AG09309 (cell line): Measurements from ENCODE around the gene UPF2.

Source experiments
- DNase-seq: peaks from one replicate; pipeline ENCODE4 v3.0.0-alpha.2; 2010; ENCODE audit warnings: low read depth
- H3K4me3 ChIP-seq: 2 replicates; pipeline ENCODE4 v1.5.1; 2011; ENCODE audit warnings: mild to moderate bottlenecking, low read depth, low read length, moderate library complexity; ENCODE audit not compliant: control insufficient read depth
- TF ChIP-seq, protein P1 (sequence below): IDR thresholded peaks from 2 replicates; pipeline ENCODE4 v1.5.1; 2011; ENCODE audit warnings: mild to moderate bottlenecking, low read depth, low read length, inconsistent platforms; ENCODE audit not compliant: insufficient read depth, control insufficient read depth; ENCODE audit errors: missing control alignments

The UPF2 gene

DNA sequence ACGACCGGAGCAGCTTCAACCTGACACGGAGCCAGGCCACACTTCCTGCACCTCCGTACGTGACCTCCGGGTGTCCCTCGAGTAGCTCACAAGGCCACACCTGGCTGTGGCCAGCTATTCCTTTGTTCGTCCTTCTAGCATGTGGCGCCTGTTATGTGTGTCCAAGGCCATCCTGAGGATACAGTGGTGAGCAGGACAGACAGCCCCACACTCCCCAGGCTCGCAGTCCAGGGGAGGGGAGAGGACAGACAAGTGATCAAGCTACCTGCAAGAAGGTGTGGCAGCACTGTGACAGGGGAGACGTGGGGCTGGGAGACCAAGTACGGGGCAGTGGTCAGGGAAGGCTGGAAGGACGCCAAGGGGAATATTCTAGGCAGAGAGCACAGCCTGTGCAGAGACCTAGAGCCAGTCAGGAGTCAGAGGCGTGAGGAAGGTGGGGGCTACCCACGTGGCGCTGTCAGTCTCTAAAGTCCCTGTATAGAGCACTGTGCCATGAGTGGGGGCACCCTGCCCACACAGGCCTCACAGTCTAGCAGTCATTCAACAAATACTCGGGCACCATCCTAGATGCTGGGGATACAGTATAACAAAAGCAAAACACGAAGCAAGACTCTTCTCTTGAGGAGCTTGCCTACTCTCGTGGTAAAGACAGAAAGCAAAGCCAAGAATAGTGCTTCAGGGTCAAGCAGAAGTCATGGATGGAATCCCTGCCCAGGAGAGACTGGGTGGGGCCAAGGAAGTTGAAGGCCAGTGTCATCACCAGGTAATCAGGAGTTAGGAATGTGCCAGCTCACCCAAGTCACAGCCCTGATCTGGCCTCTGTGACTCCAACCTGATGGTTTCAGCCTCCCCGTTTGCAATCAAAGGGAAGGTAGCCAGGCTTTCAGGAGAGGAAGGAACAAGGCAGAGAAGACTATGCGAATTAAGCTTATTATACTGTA, 160.9 kb downstream of the UPF2 start:
- DNase-seq: no peak
- TF ChIP-seq, protein P1, sequence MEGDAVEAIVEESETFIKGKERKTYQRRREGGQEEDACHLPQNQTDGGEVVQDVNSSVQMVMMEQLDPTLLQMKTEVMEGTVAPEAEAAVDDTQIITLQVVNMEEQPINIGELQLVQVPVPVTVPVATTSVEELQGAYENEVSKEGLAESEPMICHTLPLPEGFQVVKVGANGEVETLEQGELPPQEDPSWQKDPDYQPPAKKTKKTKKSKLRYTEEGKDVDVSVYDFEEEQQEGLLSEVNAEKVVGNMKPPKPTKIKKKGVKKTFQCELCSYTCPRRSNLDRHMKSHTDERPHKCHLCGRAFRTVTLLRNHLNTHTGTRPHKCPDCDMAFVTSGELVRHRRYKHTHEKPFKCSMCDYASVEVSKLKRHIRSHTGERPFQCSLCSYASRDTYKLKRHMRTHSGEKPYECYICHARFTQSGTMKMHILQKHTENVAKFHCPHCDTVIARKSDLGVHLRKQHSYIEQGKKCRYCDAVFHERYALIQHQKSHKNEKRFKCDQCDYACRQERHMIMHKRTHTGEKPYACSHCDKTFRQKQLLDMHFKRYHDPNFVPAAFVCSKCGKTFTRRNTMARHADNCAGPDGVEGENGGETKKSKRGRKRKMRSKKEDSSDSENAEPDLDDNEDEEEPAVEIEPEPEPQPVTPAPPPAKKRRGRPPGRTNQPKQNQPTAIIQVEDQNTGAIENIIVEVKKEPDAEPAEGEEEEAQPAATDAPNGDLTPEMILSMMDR: no peak
- no peak overlapping the region for H3K4me3 ChIP-seq

DNA sequence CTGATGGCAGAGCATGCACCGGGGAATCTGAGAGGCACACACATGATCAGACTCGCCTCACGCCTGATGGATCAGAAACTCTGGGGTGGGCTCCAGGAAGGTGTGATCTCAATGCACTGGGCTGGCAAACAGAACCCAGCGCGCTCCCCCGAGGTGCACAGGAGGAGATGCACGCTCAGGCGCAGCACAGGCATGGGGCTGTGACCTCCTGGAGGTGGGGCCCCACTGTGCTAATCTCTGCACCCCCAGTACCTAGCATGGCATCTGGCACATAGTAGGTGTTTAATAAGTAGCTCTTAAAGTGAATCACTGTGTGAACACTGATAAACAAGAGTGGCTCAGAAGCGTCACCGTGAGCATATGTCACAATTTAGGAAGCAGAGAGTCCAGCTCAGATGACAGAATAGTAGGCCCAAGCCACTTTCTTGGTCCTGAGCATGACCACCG, 161.6 kb downstream of the UPF2 start:
- DNase-seq: no peak
- TF ChIP-seq, protein P1: no peak
- no peak overlapping the region for H3K4me3 ChIP-seq

DNA sequence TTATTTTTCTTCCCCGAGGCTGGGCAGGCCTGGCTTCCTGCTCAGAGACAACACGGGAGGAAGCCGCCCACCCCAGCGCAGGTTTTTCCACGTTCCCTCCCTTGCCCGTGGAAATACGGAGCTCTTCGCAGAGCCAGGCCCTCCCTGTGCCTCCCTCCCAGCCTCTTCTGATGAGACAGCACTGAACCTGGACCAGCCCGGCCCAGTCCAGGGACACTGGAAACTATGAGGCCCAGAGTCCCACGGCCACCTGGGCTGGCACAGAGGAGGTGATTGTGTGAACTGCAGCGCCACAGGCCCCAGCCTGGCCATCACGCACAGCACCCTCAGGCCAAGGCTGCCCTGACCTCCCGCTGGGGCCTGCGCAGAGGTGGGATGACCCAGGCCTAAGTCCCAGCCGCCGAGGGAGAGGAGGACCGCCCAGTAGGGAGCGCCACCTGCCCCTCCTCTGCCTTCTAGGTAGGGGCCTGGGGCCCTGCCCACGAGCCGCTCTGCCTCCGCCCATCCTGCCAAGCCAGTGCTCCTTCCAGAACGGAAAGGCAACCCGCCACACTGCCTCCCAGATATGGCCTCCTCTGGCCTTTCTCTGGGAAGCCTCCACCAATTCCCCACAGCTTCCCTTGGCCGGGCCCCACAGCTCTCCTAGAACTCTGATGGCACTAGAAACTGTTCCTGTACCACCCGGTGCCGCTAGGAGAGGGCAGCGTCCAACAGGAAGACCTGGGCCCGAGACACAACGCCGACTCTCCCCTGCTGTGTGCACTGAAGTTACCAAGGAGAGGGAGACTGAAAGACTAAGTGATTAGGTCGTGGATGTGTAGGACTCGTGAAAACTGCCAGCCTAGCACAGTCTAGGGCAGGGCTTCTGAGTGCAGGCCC, 162.2 kb downstream of the UPF2 start:
- DNase-seq: no peak
- TF ChIP-seq, protein P1: no peak
- no peak overlapping the region for H3K4me3 ChIP-seq

DNA sequence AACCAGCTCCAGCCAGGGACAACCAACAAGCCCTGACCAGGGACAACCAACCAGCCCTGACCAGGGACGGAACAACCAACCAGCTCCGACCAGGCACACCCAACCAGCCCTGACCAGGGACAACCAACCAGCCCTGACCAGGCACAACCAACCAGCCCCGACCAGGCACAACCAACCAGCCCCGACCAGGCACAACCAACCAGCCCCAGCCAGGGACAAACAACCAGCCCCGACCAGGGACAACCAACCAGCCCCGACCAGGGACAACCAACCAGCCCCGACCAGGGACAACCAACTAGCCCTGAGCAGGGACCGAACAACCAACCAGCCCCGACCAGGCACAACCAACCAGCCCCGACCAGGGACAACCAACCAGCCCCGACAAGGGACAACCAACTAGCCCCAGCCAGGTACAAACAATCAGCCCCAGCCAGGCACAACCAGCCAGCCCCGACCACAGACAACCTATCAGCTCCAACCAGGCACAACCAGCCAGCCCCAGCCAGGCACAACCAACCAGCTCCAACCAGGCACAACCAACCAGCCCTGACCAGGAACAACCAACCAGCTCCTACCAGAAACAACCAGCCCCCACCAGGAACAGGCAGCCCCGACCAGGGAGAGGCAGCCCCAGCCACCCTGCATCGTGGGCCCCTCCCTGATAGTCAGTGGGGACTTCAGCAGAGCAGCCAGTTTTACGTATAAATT, 163.1 kb downstream of the UPF2 start:
- TF ChIP-seq, protein P1: no peak
- H3K4me3 ChIP-seq: no peak overlapping the region
- DNase-seq: no peak

DNA sequence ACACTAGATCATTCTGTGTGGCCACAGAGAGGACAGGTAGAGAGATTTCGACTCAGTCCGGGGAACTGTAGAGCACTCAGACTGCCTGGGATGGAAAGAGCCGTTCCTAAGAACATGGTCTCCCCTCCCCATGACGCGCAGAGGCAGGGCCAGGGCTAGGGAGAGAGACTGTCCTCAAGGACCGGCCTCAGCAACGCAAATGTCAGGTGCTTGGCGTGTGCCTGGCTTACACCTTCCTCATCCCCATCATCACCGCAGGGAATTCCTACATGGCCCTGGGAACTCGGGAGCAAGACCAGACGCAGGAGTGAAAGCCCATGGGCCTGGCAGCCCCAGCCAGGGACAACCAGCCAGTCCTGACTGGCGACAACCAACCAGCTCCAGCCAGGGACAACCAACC, 163.8 kb downstream of the UPF2 start:
- TF ChIP-seq, protein P1: no peak
- DNase-seq: no peak
- no peak overlapping the region for H3K4me3 ChIP-seq

DNA sequence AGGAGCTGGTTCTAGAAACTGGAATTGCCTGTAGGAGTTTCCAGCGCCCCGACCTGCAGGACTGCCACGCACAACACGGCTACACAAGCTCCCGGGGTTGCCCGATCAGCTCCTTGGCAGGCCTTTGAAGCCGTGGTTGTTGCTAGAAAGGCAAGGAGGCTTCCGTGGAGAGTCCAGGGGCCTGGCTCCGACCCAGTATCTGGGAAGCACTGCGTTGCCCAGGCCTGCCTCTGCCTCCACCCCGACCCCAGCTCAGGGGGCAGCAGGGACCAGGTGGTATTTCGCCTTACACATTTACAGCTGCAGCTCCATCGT, 165.1 kb downstream of the UPF2 start:
- H3K4me3 ChIP-seq: no peak overlapping the region
- TF ChIP-seq, protein P1: no peak
- no peak for DNase-seq
